ENCODE measurements around the gene OTOP2.

DNA sequence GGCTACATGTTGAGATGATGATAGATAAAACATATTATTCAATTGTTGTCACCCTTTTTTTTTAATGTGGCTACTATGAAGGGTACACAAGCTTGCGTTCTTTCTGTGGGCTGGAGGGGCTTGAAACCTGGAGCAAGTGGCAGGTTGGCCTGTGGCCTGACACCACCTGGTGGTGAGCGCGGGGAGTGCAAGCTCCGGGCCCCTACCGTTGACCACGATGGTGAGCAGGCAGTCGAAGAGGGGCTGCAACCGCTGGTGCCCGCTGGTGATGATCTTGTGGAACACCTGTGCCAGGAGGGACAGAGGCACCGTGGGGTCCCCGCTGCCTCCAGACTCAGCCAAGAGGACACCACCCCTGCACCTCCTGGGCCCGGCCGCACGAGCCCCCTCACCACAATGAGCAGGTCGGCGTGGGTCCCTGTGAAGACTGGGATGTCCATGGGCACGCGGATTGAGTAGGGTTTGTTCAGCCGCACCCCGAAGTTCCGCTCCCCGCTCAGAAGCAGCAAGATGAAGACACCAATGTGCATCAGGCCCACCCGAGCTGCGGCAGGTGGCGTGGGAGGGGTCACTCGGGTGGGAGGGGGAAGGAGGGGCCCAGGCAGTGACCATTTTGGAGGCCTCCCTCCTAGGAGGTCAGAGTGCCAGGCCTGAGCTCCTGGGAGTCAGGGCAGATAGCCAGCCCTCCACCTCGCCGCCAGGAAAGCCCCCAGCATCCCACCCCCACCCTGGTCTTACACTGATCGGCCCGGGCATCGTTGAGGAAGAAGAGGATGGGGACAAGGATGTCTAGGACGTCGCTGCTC lies 34.1 kb downstream of the OTOP2 start:
- TF ChIP-seq, protein P1, sequence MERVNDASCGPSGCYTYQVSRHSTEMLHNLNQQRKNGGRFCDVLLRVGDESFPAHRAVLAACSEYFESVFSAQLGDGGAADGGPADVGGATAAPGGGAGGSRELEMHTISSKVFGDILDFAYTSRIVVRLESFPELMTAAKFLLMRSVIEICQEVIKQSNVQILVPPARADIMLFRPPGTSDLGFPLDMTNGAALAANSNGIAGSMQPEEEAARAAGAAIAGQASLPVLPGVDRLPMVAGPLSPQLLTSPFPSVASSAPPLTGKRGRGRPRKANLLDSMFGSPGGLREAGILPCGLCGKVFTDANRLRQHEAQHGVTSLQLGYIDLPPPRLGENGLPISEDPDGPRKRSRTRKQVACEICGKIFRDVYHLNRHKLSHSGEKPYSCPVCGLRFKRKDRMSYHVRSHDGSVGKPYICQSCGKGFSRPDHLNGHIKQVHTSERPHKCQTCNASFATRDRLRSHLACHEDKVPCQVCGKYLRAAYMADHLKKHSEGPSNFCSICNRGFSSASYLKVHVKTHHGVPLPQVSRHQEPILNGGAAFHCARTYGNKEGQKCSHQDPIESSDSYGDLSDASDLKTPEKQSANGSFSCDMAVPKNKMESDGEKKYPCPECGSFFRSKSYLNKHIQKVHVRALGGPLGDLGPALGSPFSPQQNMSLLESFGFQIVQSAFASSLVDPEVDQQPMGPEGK (CRISPR knock-in tag; IDR thresholded peaks at IDR 0.05; ENCODE audit: borderline replicate concordance) = no peak
- no peak for TF ChIP-seq ESRRG (CRISPR knock-in tag; IDR thresholded peaks at IDR 0.05)
- TF ChIP-seq, protein P2, sequence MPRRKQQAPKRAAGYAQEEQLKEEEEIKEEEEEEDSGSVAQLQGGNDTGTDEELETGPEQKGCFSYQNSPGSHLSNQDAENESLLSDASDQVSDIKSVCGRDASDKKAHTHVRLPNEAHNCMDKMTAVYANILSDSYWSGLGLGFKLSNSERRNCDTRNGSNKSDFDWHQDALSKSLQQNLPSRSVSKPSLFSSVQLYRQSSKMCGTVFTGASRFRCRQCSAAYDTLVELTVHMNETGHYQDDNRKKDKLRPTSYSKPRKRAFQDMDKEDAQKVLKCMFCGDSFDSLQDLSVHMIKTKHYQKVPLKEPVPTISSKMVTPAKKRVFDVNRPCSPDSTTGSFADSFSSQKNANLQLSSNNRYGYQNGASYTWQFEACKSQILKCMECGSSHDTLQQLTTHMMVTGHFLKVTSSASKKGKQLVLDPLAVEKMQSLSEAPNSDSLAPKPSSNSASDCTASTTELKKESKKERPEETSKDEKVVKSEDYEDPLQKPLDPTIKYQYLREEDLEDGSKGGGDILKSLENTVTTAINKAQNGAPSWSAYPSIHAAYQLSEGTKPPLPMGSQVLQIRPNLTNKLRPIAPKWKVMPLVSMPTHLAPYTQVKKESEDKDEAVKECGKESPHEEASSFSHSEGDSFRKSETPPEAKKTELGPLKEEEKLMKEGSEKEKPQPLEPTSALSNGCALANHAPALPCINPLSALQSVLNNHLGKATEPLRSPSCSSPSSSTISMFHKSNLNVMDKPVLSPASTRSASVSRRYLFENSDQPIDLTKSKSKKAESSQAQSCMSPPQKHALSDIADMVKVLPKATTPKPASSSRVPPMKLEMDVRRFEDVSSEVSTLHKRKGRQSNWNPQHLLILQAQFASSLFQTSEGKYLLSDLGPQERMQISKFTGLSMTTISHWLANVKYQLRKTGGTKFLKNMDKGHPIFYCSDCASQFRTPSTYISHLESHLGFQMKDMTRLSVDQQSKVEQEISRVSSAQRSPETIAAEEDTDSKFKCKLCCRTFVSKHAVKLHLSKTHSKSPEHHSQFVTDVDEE (CRISPR knock-in tag; IDR thresholded peaks at IDR 0.05) = no peak
- no peak for TF ChIP-seq GLIS3 (CRISPR knock-in tag; IDR thresholded peaks at IDR 0.05)
- TF ChIP-seq ZFP3 (CRISPR knock-in tag; IDR thresholded peaks at IDR 0.05) = no peak
- no peak for TF ChIP-seq ZNF565 (CRISPR knock-in tag; conservative IDR thresholded peaks at IDR 0.05; ENCODE audit: low read depth)
- TF ChIP-seq ZC3H10 (CRISPR knock-in tag; IDR thresholded peaks at IDR 0.05) = no peak
- no peak for TF ChIP-seq ZFP30 (CRISPR knock-in tag; IDR thresholded peaks at IDR 0.05)
- no peak for TF ChIP-seq ARNTL (CRISPR knock-in tag; IDR thresholded peaks at IDR 0.05; ENCODE audit: borderline replicate concordance, low read depth)
- no peak for TF ChIP-seq ISL1 (CRISPR knock-in tag; IDR thresholded peaks at IDR 0.05)
